Thoracic aorta (tissue), 2 donors: ENCODE results near the gene SOD1. TPM values are rescaled to one million over a fixed set of nuclear protein-coding genes. Genes with fewer than 3 reads are reported as not detected.

Experiments
- ATAC-seq: fragments of 150-250 bp; one replicate; pipeline ENCODE4 v1.8.0; 2017; ENCODE audit warnings: low read depth; ENCODE audit not compliant: insufficient number of reproducible peaks, low FRiP score
- DNase-seq: peaks from one replicate; pipeline ENCODE4 v3.0.0-alpha.2; 2020; ENCODE audit warnings: low spot score
- H3K27ac ChIP-seq, 2 donors: fragments of 200-600 bp; sonication (generic); 1 replicate in 1 of 2; 2 replicates in 1 of 2; pipeline ENCODE4 v1.5.1; 2016; ENCODE audit warnings: mild to moderate bottlenecking in 2 of 2, moderate library complexity in 2 of 2
- H3K27me3 ChIP-seq: fragments of 200-600 bp; sonication (generic); replicated peaks from 2 replicates; pipeline ENCODE4 v1.6.0; 2016; ENCODE audit warnings: mild to moderate bottlenecking; ENCODE audit not compliant: insufficient read depth
- H3K36me3 ChIP-seq: fragments of 200-600 bp; sonication (generic); one replicate; pipeline ENCODE4 v1.5.1; 2016
- H3K4me1 ChIP-seq, 2 donors: fragments of 200-600 bp; sonication (generic); 1 replicate in 1 of 2; 2 replicates in 1 of 2; pipeline versions ENCODE4 v1.5.1 to v1.6.0; 2016; ENCODE audit warnings: low read depth in 2 of 2, mild to moderate bottlenecking in 1 of 2; ENCODE audit not compliant: control insufficient read depth in 1 of 2
- H3K4me3 ChIP-seq: fragments of 200-600 bp; sonication (generic); 2 replicates; pipeline ENCODE4 v1.5.1; 2016; ENCODE audit warnings: mild to moderate bottlenecking
- H3K9me3 ChIP-seq: fragments of 200-600 bp; sonication (generic); 2 replicates; pipeline ENCODE4 v1.5.1; 2016
- total RNA-seq, 2 donors: library from RNA; depleted of rRNA; stranded (reverse); fragments of >200 nt; gene quantifications; one replicate each; pipeline versions ENCODE4 v1.1.0 to v1.2.3, GENCODE V29; 2016
- TF ChIP-seq, protein P1 (sequence below): fragments of 200-600 bp; sonication (generic); IDR thresholded peaks from one replicate; pipeline ENCODE4 v1.5.1; 2019; ENCODE audit warnings: antibody characterized with exemption

Gene SOD1
- total RNA-seq, 2 donors from 2014 or later, result 111 to 215 TPM

DNA sequence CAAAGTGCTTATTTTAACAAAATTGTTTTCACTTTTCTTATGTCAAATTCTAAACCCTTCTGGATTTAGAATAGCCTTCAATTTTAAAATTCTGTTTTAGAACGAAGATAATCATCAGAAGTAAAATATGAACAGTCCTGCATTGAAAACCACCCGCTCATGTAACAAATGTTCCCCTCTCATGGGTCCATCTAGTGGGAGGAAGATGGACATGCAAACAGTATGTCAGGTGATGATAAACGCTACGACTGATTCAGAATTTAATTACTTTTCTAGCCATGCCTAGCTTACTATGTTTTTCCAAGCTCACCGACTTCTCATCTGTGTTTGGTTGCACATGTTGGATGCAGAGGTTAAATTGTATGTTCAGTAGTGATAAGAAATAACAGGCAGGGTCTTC lies 23.5 kb downstream of the SOD1 start:
- no peaks in the 10 kb centered on the region for H3K9me3 ChIP-seq
- H3K4me3 ChIP-seq, result no peak overlapping the region
- H3K36me3 ChIP-seq, result peaks cover 28% of the 10 kb centered on the region
- no peak overlapping the region for H3K27ac ChIP-seq
- H3K27me3 ChIP-seq, result no peaks in the 10 kb centered on the region
- no peak for ATAC-seq
- no peak for DNase-seq
- H3K4me1 ChIP-seq, result no peaks in the 10 kb centered on the region
- TF ChIP-seq, protein P1, sequence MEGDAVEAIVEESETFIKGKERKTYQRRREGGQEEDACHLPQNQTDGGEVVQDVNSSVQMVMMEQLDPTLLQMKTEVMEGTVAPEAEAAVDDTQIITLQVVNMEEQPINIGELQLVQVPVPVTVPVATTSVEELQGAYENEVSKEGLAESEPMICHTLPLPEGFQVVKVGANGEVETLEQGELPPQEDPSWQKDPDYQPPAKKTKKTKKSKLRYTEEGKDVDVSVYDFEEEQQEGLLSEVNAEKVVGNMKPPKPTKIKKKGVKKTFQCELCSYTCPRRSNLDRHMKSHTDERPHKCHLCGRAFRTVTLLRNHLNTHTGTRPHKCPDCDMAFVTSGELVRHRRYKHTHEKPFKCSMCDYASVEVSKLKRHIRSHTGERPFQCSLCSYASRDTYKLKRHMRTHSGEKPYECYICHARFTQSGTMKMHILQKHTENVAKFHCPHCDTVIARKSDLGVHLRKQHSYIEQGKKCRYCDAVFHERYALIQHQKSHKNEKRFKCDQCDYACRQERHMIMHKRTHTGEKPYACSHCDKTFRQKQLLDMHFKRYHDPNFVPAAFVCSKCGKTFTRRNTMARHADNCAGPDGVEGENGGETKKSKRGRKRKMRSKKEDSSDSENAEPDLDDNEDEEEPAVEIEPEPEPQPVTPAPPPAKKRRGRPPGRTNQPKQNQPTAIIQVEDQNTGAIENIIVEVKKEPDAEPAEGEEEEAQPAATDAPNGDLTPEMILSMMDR, result no peak

- H3K36me3 ChIP-seq, result peaks cover 44% of the 10 kb centered on the region
- DNase-seq (no peak), ATAC-seq (no peak)
- H3K27me3 ChIP-seq, result no peaks in the 10 kb centered on the region
- H3K4me3 ChIP-seq, result no peak overlapping the region
- TF ChIP-seq, protein P1, result no peak
- no peak overlapping the region for H3K27ac ChIP-seq
- H3K9me3 ChIP-seq, result no peaks in the 10 kb centered on the region
- H3K4me1 ChIP-seq, result no peaks in the 10 kb centered on the region
Measured at GRCh38 chr21:31684918-31685317, 25.4 kb downstream of the SOD1 start.

GRCh38 chr21:31686272-31686915 lies 26.9 kb downstream of the SOD1 start:
- Histone ChIP-seq H3K27ac (no peak overlapping the region), H3K4me1 (no peaks in the 10 kb centered on the region), H3K36me3 (peaks cover 50% of the 10 kb centered on the region), H3K27me3 (no peaks in the 10 kb centered on the region), H3K9me3 (no peaks in the 10 kb centered on the region), H3K4me3 (no peak overlapping the region)
- TF ChIP-seq, protein P1, result no peak
- DNase-seq (no peak), ATAC-seq (no peak)

- H3K4me1 ChIP-seq, result no peaks in the 10 kb centered on the region
- no peak overlapping the region for H3K4me3 ChIP-seq
- ATAC-seq (no peak), DNase-seq (no peak)
- H3K9me3 ChIP-seq, result no peaks in the 10 kb centered on the region
- TF ChIP-seq, protein P1, result no peak
- no peaks in the 10 kb centered on the region for H3K27me3 ChIP-seq
- no peak overlapping the region for H3K27ac ChIP-seq
- peaks cover 52% of the 10 kb centered on the region for H3K36me3 ChIP-seq
Measured at GRCh38 chr21:31687108-31687507, 27.6 kb downstream of the SOD1 start.

DNA sequence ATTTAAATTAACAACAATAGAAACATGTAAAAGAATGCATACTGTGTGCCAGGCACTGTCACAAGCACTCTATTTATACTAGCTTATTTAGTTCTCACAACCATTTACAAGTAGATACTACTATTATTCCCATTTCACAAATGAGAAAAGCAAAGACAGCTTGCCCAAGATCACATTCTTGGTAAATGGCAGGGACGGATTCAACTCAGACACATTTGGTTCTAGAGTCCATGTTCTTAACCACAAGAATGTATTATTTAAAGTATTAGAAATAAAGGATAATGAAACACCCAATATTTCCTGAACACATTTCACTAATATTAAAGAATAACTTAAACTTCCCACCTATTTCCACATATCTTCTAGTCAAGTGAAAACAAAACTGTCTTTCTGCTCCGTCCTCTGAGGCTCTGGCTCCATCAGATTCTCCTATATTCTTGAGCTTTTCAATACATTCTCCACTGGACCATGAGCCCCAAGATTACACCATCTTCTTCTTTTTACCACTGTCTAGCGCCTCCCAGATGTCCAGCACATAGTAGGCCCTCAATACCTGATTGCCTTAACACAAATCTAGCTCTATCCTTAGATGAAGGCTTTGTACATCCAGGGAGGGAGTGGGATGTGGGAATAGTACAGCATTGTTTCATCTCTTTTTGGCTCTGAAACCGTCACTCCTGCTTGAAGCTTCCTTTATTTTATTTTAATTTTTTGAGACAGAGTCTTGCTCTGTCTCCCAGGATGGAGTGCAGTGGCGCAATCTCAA lies 29.3 kb downstream of the SOD1 start:
- Histone ChIP-seq H3K36me3 (peaks cover 53% of the 10 kb centered on the region), H3K4me3 (no peak overlapping the region), H3K9me3 (no peaks in the 10 kb centered on the region), H3K27me3 (no peaks in the 10 kb centered on the region), H3K27ac (no peak overlapping the region), H3K4me1 (no peaks in the 10 kb centered on the region)
- DNase-seq (no peak), ATAC-seq (no peak)
- TF ChIP-seq, protein P1, result no peak
